GM12892 (cell line): ENCODE measurements around the gene USP47.

ENCODE experiments used
- POLR2AphosphoS5 ChIP-seq: IDR thresholded peaks from 2 replicates; pipeline ENCODE4 v1.6.1; 2011; ENCODE audit warnings: low read depth, low read length, control low read depth
- TAF1 ChIP-seq: IDR thresholded peaks from 2 replicates; pipeline ENCODE4 v1.6.1; 2011; ENCODE audit warnings: low read depth, mild to moderate bottlenecking, control low read depth, low read length, borderline replicate concordance

- no peak for TF ChIP-seq POLR2AphosphoS5
- no peak for TF ChIP-seq TAF1
Observed at GRCh38 chr11:11979488-11980117, 137.8 kb downstream of the USP47 start.
